D341Med (cell line): ENCODE measurements around the gene SOD2.
"Not testable (repeated sequence)": the region's sequence is repeated elsewhere in the genome, so short reads cannot be mapped to it uniquely, and the experiment has no call there.

Experiments
- DNase-seq: peaks from one replicate; pipeline ENCODE4 v3.0.0; 2012; ENCODE audit warnings: low spot score

The SOD2 gene

DNA sequence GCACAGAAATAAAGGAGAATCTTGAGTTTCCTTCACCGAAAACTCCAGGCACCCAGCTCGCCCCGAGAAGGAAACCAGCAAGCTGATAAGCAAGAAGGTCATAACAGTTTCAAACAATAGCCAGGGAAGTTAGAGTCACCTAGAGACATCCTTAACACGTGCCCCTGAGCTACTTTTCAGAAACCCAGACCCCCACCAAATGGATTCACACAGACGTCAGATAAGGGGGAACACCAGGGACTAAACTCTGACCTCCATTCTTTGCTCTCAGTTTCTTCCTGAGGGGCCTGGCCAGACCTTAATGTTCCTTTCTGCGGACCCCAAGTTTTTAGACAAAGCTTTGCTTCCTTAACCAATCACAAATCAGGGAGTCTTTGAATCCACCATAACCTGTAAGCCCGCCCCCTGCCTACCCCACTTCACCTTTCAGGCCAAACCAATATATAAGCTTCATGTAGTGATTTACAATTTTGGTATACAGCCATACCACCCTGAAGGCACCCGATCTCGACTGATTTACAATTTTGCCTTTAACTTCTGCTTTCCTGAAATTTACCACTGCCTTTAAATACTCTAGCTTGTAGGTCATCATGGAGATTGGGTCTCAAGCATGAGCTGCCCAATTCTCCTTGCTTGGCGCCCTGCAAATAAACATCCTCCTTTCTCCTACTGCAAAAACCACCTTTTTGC, 11.7 kb downstream of the SOD2 start:
- no peak for DNase-seq

DNA sequence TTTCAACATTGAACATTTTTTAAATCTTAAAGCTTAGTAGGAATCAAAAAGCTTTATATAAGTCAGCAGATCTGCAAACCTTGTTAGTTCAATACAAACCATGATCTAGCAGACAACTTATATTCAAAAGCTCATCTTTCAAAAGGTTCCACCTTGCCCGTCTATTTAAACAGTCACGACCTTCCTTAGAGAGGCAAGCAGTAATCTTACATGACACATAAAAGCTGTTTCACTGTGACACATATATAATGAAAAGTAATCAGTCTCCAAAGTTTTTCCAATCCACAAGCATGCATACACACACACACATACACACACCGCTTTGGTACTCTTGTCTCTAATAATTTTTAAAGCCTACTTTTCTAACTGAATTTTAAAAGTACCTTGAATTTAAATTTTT, 12.9 kb downstream of the SOD2 start:
- no peak for DNase-seq

DNA sequence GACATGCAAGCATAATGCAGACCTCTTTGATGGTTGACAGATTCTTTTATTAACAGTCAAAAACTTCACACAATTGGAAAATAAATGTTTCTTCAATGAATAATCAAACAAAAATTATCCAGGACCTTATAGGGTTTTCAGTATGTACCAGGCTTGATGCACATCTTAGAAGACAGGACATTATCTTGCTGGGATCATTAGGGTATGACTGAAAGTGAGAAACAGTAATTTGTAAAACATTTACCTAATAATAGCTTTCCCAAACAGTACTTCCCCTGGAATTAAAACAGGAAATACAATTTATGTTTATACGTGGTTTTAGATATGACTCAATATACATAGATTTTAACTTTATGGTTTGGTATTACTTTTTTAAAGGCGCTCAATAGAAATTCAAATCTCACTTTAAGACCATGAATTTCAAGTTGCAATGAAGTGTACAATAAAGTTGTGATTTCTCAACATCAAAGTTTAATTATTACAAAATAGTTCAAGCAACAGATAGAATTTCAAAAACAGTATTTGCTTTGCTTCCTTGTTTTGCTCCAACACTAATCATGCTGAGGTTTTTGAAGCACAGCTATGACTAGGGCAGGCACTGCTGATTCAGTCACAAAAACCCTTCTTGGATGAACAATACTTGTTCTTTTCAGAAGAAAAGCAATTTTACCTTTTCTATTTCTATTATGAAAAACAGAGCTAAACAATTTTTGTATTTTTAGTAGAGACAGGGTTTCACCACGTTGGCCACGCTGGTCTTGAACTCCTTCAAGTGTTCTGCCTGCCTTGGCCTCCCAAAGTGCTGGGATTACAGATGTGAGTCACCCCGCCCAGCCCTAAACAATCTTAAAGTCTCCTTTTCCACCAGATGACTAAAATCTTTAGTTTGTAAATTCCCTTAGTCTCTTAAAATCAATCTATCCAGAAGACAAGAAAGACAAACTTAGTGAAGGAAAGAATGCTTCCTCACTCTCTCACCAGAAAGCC, 13.7 kb downstream of the SOD2 start:
- no peak for DNase-seq

DNA sequence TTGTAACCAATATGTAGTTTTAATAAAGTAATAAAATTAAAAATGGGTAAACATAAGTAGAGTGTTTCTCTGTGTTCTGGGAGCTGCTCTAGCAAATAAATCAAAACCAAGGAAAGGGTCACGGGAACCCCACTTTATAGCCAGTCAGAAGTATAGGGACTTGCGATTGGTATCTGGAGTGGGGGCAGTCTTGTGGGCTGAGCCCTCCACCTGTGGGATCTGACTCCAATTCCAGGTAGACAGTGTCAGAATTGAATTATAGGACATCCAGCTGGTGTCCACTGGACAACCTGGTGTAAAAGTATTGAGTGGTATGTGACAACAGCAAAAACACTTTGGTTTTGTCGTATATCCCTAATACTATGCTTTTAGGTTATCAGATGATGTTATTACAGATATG, 14.5 kb downstream of the SOD2 start:
- DNase-seq: no peak

DNA sequence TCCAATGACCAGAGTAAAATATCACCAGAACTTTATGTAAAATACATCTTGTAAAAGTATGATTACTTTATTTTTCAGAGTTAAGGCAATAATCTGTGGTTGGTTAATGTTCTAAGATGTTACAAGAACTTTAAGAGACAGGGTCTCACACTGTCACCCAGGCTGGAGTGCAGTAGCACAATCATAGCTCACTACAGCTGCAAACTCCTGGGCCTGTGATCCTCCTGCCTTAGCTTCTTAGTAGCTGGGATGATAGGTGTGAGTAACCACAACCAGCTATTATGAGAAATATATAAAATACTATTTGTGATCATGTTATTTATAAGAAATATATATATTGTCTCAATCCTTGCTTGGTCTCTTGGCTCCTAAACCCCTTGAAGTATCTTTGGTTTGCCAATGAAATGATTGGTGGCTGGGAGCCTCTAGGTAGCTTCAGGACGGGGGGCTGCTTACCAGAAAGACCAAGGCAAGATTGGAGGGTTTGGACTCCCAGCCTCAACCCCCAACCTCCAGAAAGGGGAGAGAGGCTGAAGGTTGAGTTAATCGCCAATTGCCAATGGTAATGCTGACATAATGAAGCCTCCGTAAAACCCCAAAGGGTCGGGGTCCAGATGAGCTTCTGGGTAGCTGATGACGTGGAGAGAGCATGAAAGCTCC, 15.4 kb downstream of the SOD2 start:
- DNase-seq: no peak

DNA sequence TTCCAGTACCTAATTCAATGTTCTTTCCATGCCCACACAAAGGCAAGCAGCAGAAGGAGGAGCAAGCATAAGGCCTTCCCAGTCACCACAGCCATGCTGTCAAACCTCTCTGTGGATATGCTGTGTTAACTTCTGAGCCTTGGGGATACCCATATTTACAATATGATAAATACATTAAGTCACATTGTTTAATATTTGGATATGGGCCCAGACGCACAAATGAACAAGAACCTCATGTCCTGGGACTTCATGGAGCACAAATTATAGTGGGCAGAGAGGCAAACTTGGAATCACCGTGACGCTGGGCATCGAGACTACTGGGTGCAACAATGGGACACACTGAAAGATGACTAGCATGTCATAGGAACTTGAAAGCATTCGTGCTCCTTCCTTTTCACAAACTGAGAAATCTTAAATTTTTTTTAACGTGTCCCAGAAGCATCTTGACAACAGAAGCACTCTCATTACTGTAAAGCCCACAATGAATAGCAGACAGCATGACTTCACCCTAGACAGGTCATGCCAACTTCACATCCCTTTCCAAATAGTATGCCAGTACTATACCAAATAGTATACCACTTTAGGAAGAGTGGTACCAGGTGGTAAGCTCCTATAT, 16.0 kb downstream of the SOD2 start:
- DNase-seq: no peak

DNA sequence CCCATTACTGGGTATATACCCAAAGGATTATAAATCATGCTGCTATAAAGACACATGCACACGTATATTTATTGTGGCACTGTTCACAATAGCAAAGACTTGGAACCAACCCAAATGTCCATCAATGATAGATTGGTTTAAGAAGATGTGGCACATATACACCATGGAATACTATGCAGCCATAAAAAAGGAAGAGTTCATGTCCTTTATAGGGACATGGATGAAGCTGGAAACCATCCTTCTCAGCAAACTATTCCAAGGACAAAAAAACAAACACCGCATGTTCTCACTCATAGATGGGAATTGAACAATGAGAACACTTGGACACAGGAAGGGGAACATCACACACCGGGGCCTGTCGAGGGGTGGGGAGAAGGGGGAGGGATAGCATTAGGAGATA, 16.8 kb downstream of the SOD2 start:
- not testable (repeated sequence) for DNase-seq

DNA sequence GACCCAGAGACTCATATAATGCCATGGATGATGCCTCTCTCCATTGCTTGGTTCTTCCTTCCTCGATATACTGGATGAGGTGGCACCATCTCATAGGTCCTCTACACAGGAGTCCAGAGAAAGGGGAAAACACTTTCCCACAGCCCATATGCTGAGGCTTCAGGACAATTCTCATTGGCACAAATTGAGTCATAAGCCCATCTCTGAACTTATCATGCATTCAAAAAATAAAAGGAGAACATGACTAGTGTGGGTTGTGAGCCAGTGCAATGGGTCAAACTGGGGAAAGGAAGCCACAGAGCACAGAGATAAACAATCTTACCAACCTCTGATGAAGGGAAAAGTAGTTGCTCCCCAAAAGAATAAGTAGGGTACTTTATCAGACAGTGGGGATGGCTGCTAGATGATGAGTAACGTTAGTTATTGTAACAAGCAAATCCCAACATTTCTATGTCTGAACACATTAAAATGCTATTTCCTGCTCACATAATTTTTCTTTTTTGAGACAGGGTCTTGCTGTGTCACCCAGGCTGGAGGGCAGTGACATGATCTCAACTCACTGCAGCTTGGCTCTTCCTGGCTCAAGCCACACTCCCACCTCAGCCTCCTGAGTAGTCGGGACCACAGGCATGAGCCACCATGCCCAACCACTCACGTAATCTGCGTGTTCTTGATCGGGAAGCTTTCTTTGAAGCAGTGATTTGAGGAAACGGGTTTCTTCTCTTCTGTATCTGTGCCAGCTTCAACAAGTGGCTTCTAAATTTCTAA, 27.0 kb downstream of the SOD2 start:
- no peak for DNase-seq

DNA sequence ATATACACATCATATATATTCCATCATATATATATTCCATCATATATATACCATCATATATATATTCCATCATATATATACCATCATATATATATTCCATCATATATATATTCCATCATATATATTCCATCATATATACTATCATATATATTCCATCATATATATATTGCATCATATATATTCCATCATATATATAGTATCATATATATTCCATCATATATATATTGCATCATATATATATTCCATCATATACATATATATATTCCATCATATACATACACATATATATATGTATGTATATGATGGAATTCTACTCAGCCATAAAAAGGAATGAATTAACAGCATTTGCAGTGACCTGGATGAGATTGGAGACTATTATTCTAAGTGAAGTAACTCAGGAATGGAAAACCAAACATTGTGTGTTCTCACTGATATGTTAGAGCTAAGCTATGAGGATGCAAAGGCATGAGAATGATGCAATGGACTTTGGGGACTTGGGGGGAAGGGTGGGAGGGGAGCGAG, 29.6 kb downstream of the SOD2 start:
- DNase-seq: not testable (repeated sequence)

DNA sequence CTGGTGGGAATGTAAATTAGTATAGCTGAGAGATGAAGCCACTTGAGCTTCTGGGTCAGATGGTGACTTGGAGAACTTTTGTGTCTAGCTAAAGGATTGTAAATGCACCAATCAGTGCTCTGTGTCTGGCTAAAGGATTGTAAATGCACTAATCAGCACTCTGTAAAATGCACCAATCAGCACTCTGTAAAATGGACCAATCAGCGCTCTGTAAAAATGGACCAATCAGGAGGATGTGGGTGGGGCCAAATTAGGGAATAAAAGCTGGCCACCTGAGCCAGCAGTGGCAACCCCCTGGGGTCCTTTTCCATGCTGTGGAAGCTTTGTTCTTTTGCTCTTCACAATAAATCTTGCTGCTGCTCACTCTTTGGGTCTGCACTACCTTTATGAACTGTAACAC, 31.1 kb downstream of the SOD2 start:
- not testable (repeated sequence) for DNase-seq

DNA sequence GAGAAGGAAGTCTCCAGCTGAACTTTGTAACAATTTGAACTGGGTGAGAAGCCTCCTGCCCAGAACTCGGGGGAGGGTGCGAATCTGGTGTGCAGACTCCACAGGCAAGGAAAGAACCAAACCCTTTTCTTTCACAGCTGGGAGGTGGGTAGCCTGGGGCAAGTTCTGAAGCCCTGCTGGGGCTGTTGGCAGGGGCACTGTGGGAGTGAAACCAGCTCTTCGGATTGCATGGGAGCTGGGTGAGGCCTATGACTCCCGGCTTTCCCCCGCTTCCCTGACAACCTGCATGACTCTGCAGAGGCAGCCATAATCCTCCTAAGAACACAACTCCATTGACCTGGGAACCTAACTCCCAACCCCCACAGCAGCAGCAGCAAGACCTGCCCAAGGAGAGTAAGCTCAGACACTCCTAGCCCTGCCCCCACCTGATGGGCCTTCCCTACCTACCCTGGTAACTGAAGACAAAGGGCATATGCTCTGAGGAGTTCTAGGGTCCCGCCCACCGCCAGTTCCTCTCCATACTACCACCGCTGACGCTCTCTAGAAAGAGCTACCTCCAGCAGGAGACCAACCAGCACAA, 37.5 kb downstream of the SOD2 start:
- DNase-seq: no peak

DNA sequence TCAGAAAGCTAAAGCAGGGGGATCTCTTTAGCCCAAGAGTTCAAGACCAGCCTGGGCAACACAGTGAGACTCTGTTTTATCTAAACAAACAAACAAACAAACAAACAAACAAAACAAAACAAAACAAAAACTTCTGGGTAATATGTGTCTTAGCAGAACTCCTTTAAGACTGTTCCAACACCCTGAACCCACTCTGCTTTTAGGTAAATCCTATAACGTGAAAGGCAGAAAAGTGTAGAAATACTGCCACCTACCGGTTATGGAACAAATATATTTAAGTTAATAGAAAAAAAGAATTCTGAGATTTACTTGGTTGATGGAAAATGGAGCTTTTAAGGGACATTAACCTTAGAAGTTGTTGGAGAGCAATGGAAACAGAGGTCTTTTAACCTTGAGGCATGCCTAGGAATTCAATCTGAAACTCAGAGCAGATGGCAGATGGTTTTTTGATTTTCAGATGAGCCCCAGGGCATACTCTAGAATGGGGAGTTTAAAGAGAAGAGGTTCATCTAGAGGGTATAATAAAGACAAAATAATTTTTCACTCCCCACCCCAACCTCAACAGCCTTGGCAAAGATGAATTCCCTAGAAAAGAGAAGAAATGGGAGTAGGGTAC, 38.5 kb downstream of the SOD2 start:
- peak; percentile 31 for DNase-seq

DNA sequence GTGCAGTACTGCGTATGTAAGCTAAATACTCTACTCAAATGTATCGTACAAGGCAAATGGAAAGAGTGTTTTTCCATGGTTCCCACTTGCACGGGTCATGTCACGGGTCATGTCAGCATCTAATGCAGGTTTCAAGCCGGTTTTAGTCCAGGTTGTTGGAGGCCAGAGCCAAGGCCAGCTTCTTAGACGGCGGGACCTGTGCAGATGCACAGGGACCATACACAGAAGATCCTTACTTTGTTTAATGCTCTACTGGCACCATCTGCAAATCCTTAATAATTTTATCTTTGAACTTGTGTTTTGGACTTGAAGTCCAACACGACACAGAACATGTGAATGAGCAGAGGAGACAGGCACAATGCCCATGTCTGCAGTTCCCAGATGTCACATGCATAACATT, 42.7 kb downstream of the SOD2 start:
- no peak for DNase-seq

DNA sequence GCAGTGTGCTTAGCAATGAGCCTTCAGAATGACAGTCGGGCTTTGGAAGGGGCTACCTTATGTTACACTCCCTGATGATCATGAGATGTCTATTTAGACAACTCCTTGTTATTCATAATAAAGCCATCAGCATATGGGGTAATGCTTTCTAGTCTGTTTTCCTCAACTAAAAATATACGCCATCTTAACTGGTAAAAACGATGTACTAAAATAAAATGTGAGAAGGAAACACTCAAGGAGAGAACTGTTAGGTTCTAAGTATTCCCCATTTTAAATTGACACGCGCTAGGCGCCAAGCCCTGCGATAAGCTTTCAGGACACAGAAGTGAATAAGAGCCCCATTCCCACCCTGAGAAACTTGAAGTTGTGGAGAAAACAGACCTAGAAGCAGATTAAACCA, 43.6 kb downstream of the SOD2 start:
- DNase-seq: no peak

DNA sequence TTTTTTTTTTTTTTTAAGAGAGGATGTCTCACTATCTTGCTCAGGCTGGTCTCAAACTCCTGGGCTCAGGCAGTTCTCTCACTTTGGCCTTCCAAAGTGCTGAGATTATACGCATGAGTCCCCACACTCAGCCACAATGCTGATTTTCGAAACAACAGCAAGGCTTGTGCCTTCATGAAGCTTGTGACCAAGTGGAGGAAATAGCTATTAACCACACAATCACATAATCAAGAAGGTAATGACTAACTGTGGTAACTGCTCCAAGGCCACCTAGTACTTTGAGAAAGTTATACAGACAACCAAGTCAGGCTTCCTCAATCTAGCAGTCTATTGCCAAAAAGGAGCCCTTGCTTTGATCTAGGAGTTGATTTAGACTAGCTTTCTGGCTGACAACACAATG, 46.3 kb downstream of the SOD2 start:
- DNase-seq: no peak

DNA sequence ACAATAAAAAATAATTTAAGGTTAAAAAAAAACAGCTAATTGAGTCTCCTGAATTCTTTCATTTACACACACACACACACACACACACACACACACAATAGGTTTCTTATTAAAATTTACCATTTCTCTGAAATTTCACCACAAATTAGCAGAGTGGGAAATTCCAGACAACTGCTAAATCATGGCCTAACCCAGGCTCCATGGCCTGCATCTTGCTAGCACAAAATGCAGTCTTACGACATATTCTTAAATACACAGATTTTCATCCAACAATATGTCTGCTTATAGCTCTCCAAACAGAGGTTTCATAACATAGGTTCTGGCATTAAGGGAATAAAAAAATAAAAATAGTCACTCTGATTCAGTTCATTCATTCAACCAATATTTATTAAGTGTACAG, 46.9 kb downstream of the SOD2 start:
- DNase-seq: no peak

DNA sequence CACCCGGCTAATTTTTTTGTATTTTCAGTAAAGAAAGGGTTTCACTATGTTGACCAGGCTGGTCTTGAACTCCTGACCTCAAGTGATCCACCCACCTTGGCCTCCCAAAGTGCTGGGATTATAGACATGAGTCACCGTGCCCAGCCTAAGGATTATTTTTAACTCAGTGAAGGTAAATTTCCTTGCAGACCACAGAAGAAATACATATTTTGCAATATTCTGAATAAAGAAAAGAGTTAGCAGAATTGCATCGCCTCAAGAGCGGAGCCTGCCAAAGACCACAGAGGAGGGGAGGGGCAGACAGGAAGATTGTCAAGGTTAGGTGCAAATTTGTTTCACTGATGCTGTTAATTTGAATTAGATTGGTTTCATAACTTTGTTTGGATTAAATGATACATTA, 47.4 kb downstream of the SOD2 start:
- DNase-seq: no peak
